ENCODE measurements around the gene GLT8D2. TPM values are rescaled to one million over a fixed set of nuclear protein-coding genes. Genes with fewer than 3 reads are reported as not detected.

GLT8D2 gene
- total RNA-seq, result 5.5 TPM
- long read RNA-seq, partial matches to known transcripts, result 1 of 8 reads
- long read RNA-seq, other reads (novel, unspliced or antisense), result 4 of 8 reads

- intact Hi-C loops (cut with DNase I), result loop anchor here (10.0 kb wide), 1 partner anchor 55 kb away; no protein-coding TSS in a partner anchor
- DNase-seq (ENCODE audit: low spot score), result no peak
Observed at GRCh38 chr12:104049903-104050356, at the start of gene GLT8D2. GLT8D2 (minus strand) TSS chr12:104050187; CDS start chr12:104019648, 30,539 bp downstream.

GRCh38 chr12:104097954-104098353 is 48.0 kb upstream of the GLT8D2 start:
- DNase-seq (ENCODE audit: low spot score), result no peak
- intact Hi-C loops (cut with DNase I), result no loop called here

- intact Hi-C loops (cut with DNase I), result no loop called here
- no peak for DNase-seq (ENCODE audit: low spot score)
Observed at GRCh38 chr12:104095289-104095688, 45.3 kb upstream of the GLT8D2 start.

GRCh38 chr12:104094284-104094683 is 44.3 kb upstream of the GLT8D2 start:
- intact Hi-C loops (cut with DNase I), result no loop called here
- no peak for DNase-seq (ENCODE audit: low spot score)

GRCh38 chr12:104091136-104091535 is 41.1 kb upstream of the GLT8D2 start:
- intact Hi-C loops (cut with DNase I), result no loop called here
- no peak for DNase-seq (ENCODE audit: low spot score)

GRCh38 chr12:104090685-104091084 is 40.7 kb upstream of the GLT8D2 start:
- intact Hi-C loops (cut with DNase I), result no loop called here
- DNase-seq (ENCODE audit: low spot score), result no peak

GRCh38 chr12:104083769-104084475 is 33.9 kb upstream of the GLT8D2 start:
- DNase-seq (ENCODE audit: low spot score), result no peak

GRCh38 chr12:104080764-104081163 is 30.8 kb upstream of the GLT8D2 start:
- intact Hi-C loops (cut with DNase I), result no loop called here
- DNase-seq (ENCODE audit: low spot score), result no peak

More at GRCh38 chr12:104083769-104084475, 33.9 kb upstream of the GLT8D2 start:
- intact Hi-C loops (cut with DNase I), result no loop called here

- intact Hi-C loops (cut with DNase I), result no loop called here
- no peak for DNase-seq (ENCODE audit: low spot score)
Observed at GRCh38 chr12:104079024-104079423, 29.0 kb upstream of the GLT8D2 start.

- intact Hi-C loops (cut with DNase I), result no loop called here
- no peak for DNase-seq (ENCODE audit: low spot score)
Observed at GRCh38 chr12:104073699-104074098, 23.7 kb upstream of the GLT8D2 start.

GRCh38 chr12:104072099-104072498 is 22.1 kb upstream of the GLT8D2 start:
- DNase-seq (ENCODE audit: low spot score), result no peak
- intact Hi-C loops (cut with DNase I), result no loop called here

GRCh38 chr12:104064842-104065427 is 14.9 kb upstream of the GLT8D2 start:
- no peak for DNase-seq (ENCODE audit: low spot score)
- intact Hi-C loops (cut with DNase I), result loop anchor here (1.0 to 5.0 kb wide), 5 partner anchors 37 to 135 kb away; partner anchors contain the start of genes HSP90B1 and NFYB

- intact Hi-C loops (cut with DNase I), result loop anchor here (1.0 to 5.0 kb wide), 5 partner anchors 38 to 134 kb away; partner anchors contain the start of genes HSP90B1 and NFYB
- DNase-seq (ENCODE audit: low spot score), result peak; percentile 96
Observed at GRCh38 chr12:104064031-104064841, 14.2 kb upstream of the GLT8D2 start, which contains the start of gene HCFC2. HCFC2 (plus strand) TSS chr12:104064531; CDS start chr12:104064561, 30 bp downstream.

- DNase-seq (ENCODE audit: low spot score), result no peak
- intact Hi-C loops (cut with DNase I), result loop anchor here (1.0 to 5.0 kb wide), 5 partner anchors 39 to 133 kb away; partner anchors contain the start of genes HSP90B1 and NFYB
Observed at GRCh38 chr12:104063712-104064030, 13.7 kb upstream of the GLT8D2 start.

GRCh38 chr12:104060791-104061190 is 10.8 kb upstream of the GLT8D2 start:
- intact Hi-C loops (cut with DNase I), result loop anchor here (5.0 kb wide), 2 partner anchors 42 to 77 kb away; partner anchors contain the start of gene NFYB
- DNase-seq (ENCODE audit: low spot score), result no peak

- DNase-seq (ENCODE audit: low spot score), result no peak
- intact Hi-C loops (cut with DNase I), result loop anchor here (5.0 to 10.0 kb wide), 4 partner anchors 42 to 433 kb away; partner anchors contain the start of gene NFYB
Observed at GRCh38 chr12:104059963-104060362, 10.0 kb upstream of the GLT8D2 start.

GRCh38 chr12:104058802-104059201 is 8.8 kb upstream of the GLT8D2 start:
- no peak for DNase-seq (ENCODE audit: low spot score)
- intact Hi-C loops (cut with DNase I), result loop anchor here (5.0 to 10.0 kb wide), 2 partner anchors 64 to 432 kb away; no protein-coding TSS in a partner anchor

- intact Hi-C loops (cut with DNase I), result loop anchor here (5.0 to 10.0 kb wide), 2 partner anchors 63 to 430 kb away; no protein-coding TSS in a partner anchor
- DNase-seq (ENCODE audit: low spot score), result no peak
Observed at GRCh38 chr12:104057771-104058197, 7.8 kb upstream of the GLT8D2 start.

GRCh38 chr12:104056419-104056972 is 6.5 kb upstream of the GLT8D2 start:
- intact Hi-C loops (cut with DNase I), result loop anchor here (5.0 to 10.0 kb wide), 2 partner anchors 62 to 429 kb away; no protein-coding TSS in a partner anchor
- no peak for DNase-seq (ENCODE audit: low spot score)

Data from cardiac septum (tissue), 1 donor.